Measurements from ENCODE around the gene CAV3.

The CAV3 gene

GRCh38 chr3:8736436-8736835 is 2.8 kb downstream of the CAV3 start:
- no peak for DNase-seq (ENCODE audit: low read depth)
- no peak overlapping the region for H3K4me3 ChIP-seq (ENCODE audit: low read depth, low read length)
- TF ChIP-seq CTCF (conservative IDR thresholded peaks at IDR 0.05; ENCODE audit: low read depth, low read length), result no peak

GRCh38 chr3:8737301-8737700 is 3.7 kb downstream of the CAV3 start:
- no peak overlapping the region for H3K4me3 ChIP-seq (ENCODE audit: low read depth, low read length)
- TF ChIP-seq CTCF (conservative IDR thresholded peaks at IDR 0.05; ENCODE audit: low read depth, low read length), result no peak
- DNase-seq (ENCODE audit: low read depth), result no peak

DNA sequence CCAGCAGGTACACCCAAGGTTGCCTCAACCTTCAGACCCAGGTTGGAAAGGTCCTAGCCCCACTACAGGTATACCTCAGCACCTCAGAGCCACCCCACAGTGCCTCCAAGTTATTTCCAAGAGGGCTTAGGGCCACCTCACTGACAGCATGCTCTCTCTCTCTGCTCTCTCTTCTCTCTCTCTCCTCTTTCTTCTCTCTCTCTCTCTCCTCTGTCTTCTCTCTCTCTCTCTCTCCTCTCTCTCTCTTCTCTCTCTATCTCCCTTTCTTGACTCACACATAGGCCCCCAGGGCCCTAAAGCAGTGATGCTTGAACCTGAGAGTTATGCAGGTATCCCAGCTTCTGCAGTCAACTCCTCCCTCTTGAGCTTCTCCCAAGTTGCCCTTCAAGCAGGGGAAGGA is 4.2 kb downstream of the CAV3 start:
- no peak overlapping the region for H3K4me3 ChIP-seq (ENCODE audit: low read depth, low read length)
- no peak for TF ChIP-seq CTCF (conservative IDR thresholded peaks at IDR 0.05; ENCODE audit: low read depth, low read length)
- no peak for DNase-seq (ENCODE audit: low read depth)

GRCh38 chr3:8738639-8739038 is 5.0 kb downstream of the CAV3 start:
- no peak for DNase-seq (ENCODE audit: low read depth)
- no peak for TF ChIP-seq CTCF (conservative IDR thresholded peaks at IDR 0.05; ENCODE audit: low read depth, low read length)
- H3K4me3 ChIP-seq (ENCODE audit: low read depth, low read length), result no peak overlapping the region

DNA sequence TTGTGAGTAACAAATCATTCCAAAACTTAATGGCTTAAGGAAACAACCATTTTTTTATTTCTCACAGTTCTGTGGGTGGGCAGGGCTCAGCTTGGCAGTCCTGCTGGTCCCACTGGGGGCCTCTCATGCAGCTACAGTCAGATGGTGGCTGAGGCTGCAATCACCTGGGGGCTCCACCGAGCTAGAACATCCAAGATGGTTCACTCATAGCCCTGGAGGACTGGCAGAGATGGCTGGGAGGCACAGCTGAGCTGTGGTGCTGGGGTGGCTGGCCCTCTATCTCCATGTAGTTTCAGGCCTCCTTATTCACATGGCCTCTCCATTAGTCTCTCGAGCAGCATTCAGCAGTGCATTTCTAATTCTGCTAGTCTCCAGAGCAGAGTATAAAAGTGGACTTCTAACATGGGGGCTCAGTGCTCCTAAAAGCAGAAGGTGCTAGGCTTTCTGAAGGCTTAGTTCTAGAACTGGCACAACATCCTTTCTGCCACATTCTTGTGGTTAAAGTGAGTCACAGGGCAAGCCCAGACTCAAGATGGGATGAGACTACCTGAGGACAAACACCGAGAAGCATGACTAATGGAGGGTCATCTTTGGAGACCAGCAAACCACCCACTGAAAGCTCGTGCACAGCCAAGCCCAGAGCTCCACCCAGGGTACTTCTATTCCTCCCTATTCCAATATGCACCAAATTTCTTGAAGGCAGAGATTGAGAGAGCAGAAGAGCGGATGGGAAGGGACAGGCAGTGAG is 6.3 kb downstream of the CAV3 start:
- no peak overlapping the region for H3K4me3 ChIP-seq (ENCODE audit: low read depth, low read length)
- peak; percentile 56 for DNase-seq (ENCODE audit: low read depth)
- TF ChIP-seq CTCF (conservative IDR thresholded peaks at IDR 0.05; ENCODE audit: low read depth, low read length), result no peak

- peak overlapping the region; percentile 27 for H3K4me3 ChIP-seq (ENCODE audit: low read depth, low read length)
- no peak for TF ChIP-seq CTCF (conservative IDR thresholded peaks at IDR 0.05; ENCODE audit: low read depth, low read length)
- DNase-seq (ENCODE audit: low read depth), result peak; percentile 75
These were observed 8.1 kb downstream of the CAV3 start for GRCh38 chr3:8741581-8742261.

Measured in choroid plexus epithelial cell (primary cell).